ENCODE data around the gene CGNL1. TPM values are rescaled to one million over a fixed set of nuclear protein-coding genes. Genes with fewer than 3 reads are reported as not detected.
A peak's percentile ranks its signal among the peaks of the same experiment; 100 is the strongest.

Gene CGNL1
- total RNA-seq, 1 donor from 2014 or later = 31.9 TPM

DNA sequence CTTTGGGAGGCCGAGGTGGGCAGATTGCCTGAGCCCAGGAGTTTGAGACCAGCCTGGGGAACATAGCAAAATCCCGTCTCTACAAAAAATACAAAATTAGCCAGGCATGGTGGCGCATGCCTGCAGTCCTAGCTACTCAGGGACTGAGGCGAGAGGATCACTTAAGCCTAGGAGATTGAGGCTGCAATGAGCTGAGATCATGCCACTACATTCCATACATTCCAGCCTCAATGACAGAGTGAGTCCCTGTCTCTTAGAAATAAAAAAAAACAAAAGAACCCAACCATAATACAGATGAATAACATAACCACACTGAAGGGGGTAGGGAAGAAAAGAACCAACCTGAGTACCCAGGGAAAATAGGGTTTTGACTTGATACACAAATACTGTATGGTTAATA lies 19.7 kb upstream of the CGNL1 start:
- TF ChIP-seq, protein P1, sequence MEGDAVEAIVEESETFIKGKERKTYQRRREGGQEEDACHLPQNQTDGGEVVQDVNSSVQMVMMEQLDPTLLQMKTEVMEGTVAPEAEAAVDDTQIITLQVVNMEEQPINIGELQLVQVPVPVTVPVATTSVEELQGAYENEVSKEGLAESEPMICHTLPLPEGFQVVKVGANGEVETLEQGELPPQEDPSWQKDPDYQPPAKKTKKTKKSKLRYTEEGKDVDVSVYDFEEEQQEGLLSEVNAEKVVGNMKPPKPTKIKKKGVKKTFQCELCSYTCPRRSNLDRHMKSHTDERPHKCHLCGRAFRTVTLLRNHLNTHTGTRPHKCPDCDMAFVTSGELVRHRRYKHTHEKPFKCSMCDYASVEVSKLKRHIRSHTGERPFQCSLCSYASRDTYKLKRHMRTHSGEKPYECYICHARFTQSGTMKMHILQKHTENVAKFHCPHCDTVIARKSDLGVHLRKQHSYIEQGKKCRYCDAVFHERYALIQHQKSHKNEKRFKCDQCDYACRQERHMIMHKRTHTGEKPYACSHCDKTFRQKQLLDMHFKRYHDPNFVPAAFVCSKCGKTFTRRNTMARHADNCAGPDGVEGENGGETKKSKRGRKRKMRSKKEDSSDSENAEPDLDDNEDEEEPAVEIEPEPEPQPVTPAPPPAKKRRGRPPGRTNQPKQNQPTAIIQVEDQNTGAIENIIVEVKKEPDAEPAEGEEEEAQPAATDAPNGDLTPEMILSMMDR (IDR thresholded peaks at IDR 0.05; ENCODE audit: borderline replicate concordance) = no peak
- no peak for DNase-seq
- Histone ChIP-seq H3K27me3 (ENCODE audit: low read depth) (peaks cover 22% of the 10 kb centered on the region), H3K36me3 (no peaks in the 10 kb centered on the region), H3K9me3 (replicated peaks) (no peaks in the 10 kb centered on the region), H3K27ac (replicated peaks) (no peak overlapping the region), H3K4me3 (no peak overlapping the region), H3K4me1 (no peaks in the 10 kb centered on the region)
- intact Hi-C loops (cut with micrococcal nuclease) = no loop called here

DNA sequence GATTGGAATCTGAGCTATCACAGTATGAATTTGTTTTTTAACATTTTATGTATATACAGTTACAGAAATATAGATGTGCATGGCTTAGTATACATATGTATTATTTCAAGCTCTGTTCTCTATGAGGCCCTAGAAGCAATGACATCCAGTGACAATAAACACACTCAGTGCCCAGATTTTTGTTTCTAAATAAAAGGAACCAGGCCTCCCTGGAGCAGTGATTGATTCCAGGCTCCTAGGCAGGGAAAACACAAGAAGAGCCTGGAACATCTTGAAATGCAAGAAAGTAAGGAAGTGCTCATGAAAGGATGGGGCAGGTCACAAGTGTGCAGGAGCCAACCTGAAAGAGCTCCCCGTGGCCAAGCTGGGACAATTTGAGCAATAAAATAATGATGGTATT lies 18.5 kb upstream of the CGNL1 start:
- H3K9me3 ChIP-seq (replicated peaks) = no peaks in the 10 kb centered on the region
- H3K36me3 ChIP-seq = no peaks in the 10 kb centered on the region
- H3K4me3 ChIP-seq = no peak overlapping the region
- peaks cover 22% of the 10 kb centered on the region for H3K27me3 ChIP-seq (ENCODE audit: low read depth)
- no peak for DNase-seq
- no peak overlapping the region for H3K27ac ChIP-seq (replicated peaks)
- intact Hi-C loops (cut with micrococcal nuclease) = no loop called here
- no peaks in the 10 kb centered on the region for H3K4me1 ChIP-seq
- TF ChIP-seq, protein P1 (IDR thresholded peaks at IDR 0.05; ENCODE audit: borderline replicate concordance) = no peak

DNA sequence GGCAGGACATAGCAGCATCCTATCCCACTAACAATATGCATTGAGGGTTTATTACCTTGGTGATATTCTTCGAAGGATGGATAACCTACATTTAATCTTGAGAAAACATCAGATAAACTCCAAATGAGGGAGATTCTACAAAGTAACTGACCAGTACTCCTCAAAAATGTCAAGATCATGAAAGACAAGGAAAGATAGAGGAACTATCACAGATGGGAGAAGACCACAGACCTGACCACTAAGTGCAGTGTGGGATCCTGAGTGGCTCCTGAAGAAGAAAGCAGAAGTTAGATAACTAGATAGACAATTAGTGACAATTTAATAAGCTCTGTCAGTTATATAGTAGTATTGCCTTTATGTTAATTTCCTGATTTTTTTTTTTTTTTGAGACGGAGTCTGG lies 17.7 kb upstream of the CGNL1 start:
- Histone ChIP-seq H3K4me1 (no peaks in the 10 kb centered on the region), H3K27ac (replicated peaks) (no peak overlapping the region), H3K27me3 (ENCODE audit: low read depth) (peaks cover 15% of the 10 kb centered on the region), H3K9me3 (replicated peaks) (no peaks in the 10 kb centered on the region), H3K4me3 (no peak overlapping the region), H3K36me3 (no peaks in the 10 kb centered on the region)
- DNase-seq = no peak
- TF ChIP-seq, protein P1 (IDR thresholded peaks at IDR 0.05; ENCODE audit: borderline replicate concordance) = no peak
- intact Hi-C loops (cut with micrococcal nuclease) = no loop called here

DNA sequence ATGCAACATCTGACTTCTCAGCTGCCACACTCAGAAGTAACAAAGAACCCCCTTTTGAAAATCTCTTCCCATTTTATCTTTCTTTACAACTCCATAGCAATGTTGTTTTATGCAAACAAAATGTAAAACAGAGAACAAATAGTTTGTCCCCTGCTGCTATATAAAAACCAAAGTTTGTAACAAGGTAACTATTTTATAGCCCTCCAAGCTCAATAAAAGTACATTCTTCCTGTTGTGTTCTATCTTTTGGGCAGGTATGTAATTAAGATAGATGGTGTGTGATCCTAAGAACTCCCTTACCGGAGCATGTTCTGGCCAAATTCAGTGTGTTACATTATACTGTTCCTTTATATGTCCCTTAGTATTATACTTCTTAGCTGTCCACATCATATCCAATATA lies 12.6 kb upstream of the CGNL1 start:
- no peak for DNase-seq
- Histone ChIP-seq H3K36me3 (no peaks in the 10 kb centered on the region), H3K4me1 (no peaks in the 10 kb centered on the region), H3K27me3 (ENCODE audit: low read depth) (no peaks in the 10 kb centered on the region), H3K9me3 (replicated peaks) (no peaks in the 10 kb centered on the region), H3K27ac (replicated peaks) (no peak overlapping the region), H3K4me3 (no peak overlapping the region)
- intact Hi-C loops (cut with micrococcal nuclease) = no loop called here
- TF ChIP-seq, protein P1 (IDR thresholded peaks at IDR 0.05; ENCODE audit: borderline replicate concordance) = no peak

DNA sequence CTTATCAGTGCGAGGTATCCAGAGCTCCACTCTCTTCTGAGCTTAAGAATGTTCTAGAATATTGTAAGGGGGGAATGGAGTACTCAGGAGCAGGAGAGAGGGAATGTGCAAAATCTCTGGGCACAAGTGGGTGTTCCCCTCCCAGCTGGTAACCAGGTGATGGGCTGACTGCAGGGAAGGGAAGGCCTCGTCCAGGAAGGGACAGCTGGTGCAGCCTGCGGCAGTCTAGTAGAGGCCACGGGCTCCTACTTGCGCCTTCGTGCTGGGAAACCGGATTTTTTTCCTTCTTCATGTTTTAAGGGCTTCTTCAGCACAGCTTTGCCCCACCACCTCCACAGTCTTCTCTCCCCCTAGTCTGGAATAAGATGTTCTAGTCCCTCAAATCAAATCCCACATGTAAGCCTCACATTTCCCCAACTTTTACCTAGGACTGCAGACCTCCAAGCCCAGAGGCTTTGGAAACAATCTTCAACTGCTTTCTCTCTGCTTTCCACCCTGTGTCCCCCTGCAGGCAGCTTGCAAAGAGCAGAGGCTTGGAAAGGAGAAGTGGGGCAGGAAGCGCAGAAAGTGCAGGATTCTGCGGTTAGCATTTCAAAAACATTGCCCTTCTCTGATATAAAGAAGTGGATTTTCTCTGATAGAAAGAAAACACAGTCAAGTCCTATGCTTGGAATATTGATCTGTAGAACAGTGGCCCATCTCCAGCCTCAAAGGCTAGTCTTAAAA lies 11.9 kb upstream of the CGNL1 start:
- Histone ChIP-seq H3K27ac (replicated peaks) (no peak overlapping the region), H3K4me3 (no peak overlapping the region), H3K9me3 (replicated peaks) (no peaks in the 10 kb centered on the region), H3K36me3 (no peaks in the 10 kb centered on the region), H3K27me3 (ENCODE audit: low read depth) (no peaks in the 10 kb centered on the region), H3K4me1 (no peaks in the 10 kb centered on the region)
- DNase-seq = no peak
- intact Hi-C loops (cut with micrococcal nuclease) = no loop called here
- TF ChIP-seq, protein P1 (IDR thresholded peaks at IDR 0.05; ENCODE audit: borderline replicate concordance) = peak; percentile 31
